B cell (primary cell): ENCODE results near the gene DTX3L. TPM values are rescaled to one million over a fixed set of nuclear protein-coding genes. Genes with fewer than 3 reads are reported as not detected.

Source experiments
- ATAC-seq: fragments of 200-7000 bp; cut with Tn5 transposase; one replicate; pipeline ENCODE4 v1.10.0; 2021; ENCODE audit warnings: low read depth, mild to moderate bottlenecking, moderate number of reproducible peaks, moderate library complexity
- CTCF ChIA-PET: fragments of 350-600 bp; sonication (Branson Sonifier 250); formaldehyde crosslinking; loops from one replicate; lab custom pipeline; 2021; ENCODE audit warnings: antibody characterized with exemption, inconsistent platforms; lab: Charles Lee
- POLR2A ChIA-PET: fragments of 350-600 bp; sonication (Branson Sonifier 250); formaldehyde crosslinking; loops from one replicate; lab custom pipeline; 2021; ENCODE audit warnings: antibody characterized with exemption; lab: Charles Lee
- DNase-seq: peaks from one replicate; pipeline ENCODE4 v3.0.0; 2013
- H2AFZ ChIP-seq: 2 replicates; pipeline ENCODE4 v1.6.1; 2012; ENCODE audit warnings: mild to moderate bottlenecking, low read depth, low read length; ENCODE audit not compliant: insufficient read depth, poor library complexity, severe bottlenecking
- H3K27ac ChIP-seq, 2 donors: 1 replicate in 1 of 2; 2 replicates in 1 of 2; pipeline ENCODE4 v1.5.1; 2012 to 2013; ENCODE audit warnings: low read length in 2 of 2, mild to moderate bottlenecking in 2 of 2, moderate library complexity in 1 of 2
- H3K27me3 ChIP-seq, 4 experiments: fragments of 200-600 bp in 1 of 4; sonication (generic) in 1 of 4; replicated peaks in 1 of 4; 1 replicate in 2 of 4; 2 replicates in 2 of 4; pipeline versions ENCODE4 v1.6.1 to v1.7.0; 2013 to 2016; ENCODE audit warnings: low read length in 3 of 4, mild to moderate bottlenecking in 2 of 4, mixed read lengths in 1 of 4, moderate library complexity in 1 of 4; ENCODE audit not compliant: insufficient read depth in 4 of 4, control insufficient read depth in 3 of 4; ENCODE audit errors: control extremely low read depth in 1 of 4
- H3K36me3 ChIP-seq, 2 experiments: replicated peaks in 1 of 2; 1 replicate in 1 of 2; 2 replicates in 1 of 2; pipeline versions ENCODE4 v1.6.1 to v1.7.1; 2013; ENCODE audit warnings: low read length in 1 of 2; ENCODE audit not compliant: insufficient read depth in 2 of 2, control insufficient read depth in 1 of 2; ENCODE audit errors: control extremely low read depth in 1 of 2, extremely low read depth in 1 of 2
- H3K4me1 ChIP-seq, 2 donors: fragments of 200-600 bp in 1 of 2; sonication (generic) in 1 of 2; 1 replicate in 1 of 2; 2 replicates in 1 of 2; pipeline versions ENCODE4 v1.5.1 to v1.6.1; 2013 to 2017; ENCODE audit warnings: low read length in 2 of 2; ENCODE audit not compliant: control insufficient read depth in 2 of 2, insufficient read depth in 2 of 2
- H3K4me2 ChIP-seq: replicated peaks from 2 replicates; pipeline ENCODE3; 2012; ENCODE audit warnings: mild to moderate bottlenecking, low read depth, low read length; ENCODE audit not compliant: poor library complexity, severe bottlenecking
- H3K4me3 ChIP-seq, 5 experiments: fragments of 200-600 bp in 1 of 5; sonication (generic) in 1 of 5; 1 replicate in 3 of 5; 2 replicates in 2 of 5; pipeline versions ENCODE4 v1.5.1 to v1.7.0; 2011 to 2016; ENCODE audit warnings: low read length in 4 of 5, mild to moderate bottlenecking in 4 of 5, low read depth in 2 of 5, control low read depth in 1 of 5, moderate library complexity in 1 of 5; ENCODE audit not compliant: insufficient read depth in 1 of 5; ENCODE audit errors: control extremely low read depth in 1 of 5, extremely low read depth in 1 of 5
- H3K79me2 ChIP-seq: fragments of 200-600 bp; sonication (generic); one replicate; pipeline ENCODE4 v1.6.0; 2016; ENCODE audit warnings: low read length; ENCODE audit not compliant: control insufficient read depth, insufficient read depth
- H3K9ac ChIP-seq: fragments of 200-600 bp; sonication (generic); 2 replicates; pipeline ENCODE4 v1.6.1; 2017; ENCODE audit warnings: mild to moderate bottlenecking, low read length, moderate library complexity
- H3K9me3 ChIP-seq, 3 donors: one replicate each; pipeline versions ENCODE4 v1.6.1 to v1.7.1; 2013; ENCODE audit warnings: low read length in 2 of 3; ENCODE audit not compliant: control insufficient read depth in 2 of 3, insufficient read depth in 1 of 3; ENCODE audit errors: control extremely low read depth in 1 of 3
- H4K20me1 ChIP-seq: 2 replicates; pipeline ENCODE4 v1.6.0; 2012; ENCODE audit warnings: mild to moderate bottlenecking, low read length; ENCODE audit not compliant: insufficient read depth, control insufficient read depth, poor library complexity, severe bottlenecking
- H3K27ac Mint-ChIP-seq: one replicate; pipeline ENCODE4 v1.8.0; 2021; ENCODE audit warnings: mixed read lengths
- H3K27me3 Mint-ChIP-seq: one replicate; pipeline ENCODE4 v1.8.0; 2021; ENCODE audit warnings: mixed read lengths
- H3K4me1 Mint-ChIP-seq: one replicate; pipeline ENCODE4 v1.8.0; 2021; ENCODE audit warnings: mixed read lengths
- H3K4me3 Mint-ChIP-seq: one replicate; pipeline ENCODE4 v1.8.0; 2021; ENCODE audit warnings: mixed read lengths
- H3K9me3 Mint-ChIP-seq: one replicate; pipeline ENCODE4 v1.8.0; 2022; ENCODE audit warnings: mixed read lengths; ENCODE audit not compliant: insufficient read depth
- CTCF ChIP-seq: fragments of 200-600 bp; IDR thresholded peaks from one replicate; pipeline ENCODE4 v1.8.0; 2022; ENCODE audit warnings: antibody characterized with exemption, mild to moderate bottlenecking
- EZH2 ChIP-seq: IDR thresholded peaks from 2 replicates; pipeline ENCODE4 v1.6.1; 2012; ENCODE audit warnings: borderline replicate concordance, low read depth, mild to moderate bottlenecking, moderate library complexity, low read length; ENCODE audit not compliant: insufficient read depth, poor library complexity, severe bottlenecking
- WGBS: methylation state at CpG from one replicate; pipeline ENCODE4 v1.1.5; 2013; ENCODE audit warnings: missing lambda C conversion rate; ENCODE audit not compliant: insufficient coverage; 5-methylcytosine and 5-hydroxymethylcytosine counted together
- intact Hi-C: fragments of 100-400 bp; cut with micrococcal nuclease; formaldehyde crosslinking; loops from one replicate; pipeline ENCODE4 v1.10.0; 2022
- polyA plus RNA-seq: library from polyadenylated mRNA; depleted of rRNA; stranded (reverse); fragments of >200 nt; gene quantifications from 2 replicates; pipeline ENCODE4 v1.2.3, GENCODE V29; 2012
- total RNA-seq, 2 donors: library from RNA; stranded (reverse); fragments of 120-200 nt in 1 of 2; gene quantifications; 1 replicate in 1 of 2; 2 replicates in 1 of 2; pipeline versions ENCODE4 v1.2.3 to v1.2.4, GENCODE V29; 2013 to 2022

Gene DTX3L
- total and polyA plus RNA-seq, 2 donors (not counting 1 experiment from before 2014, with no cell fraction given) = 8.1 to 41.1 TPM

- POLR2A ChIA-PET = no interaction called here
- 82% methylated on average over 7 of the region's 8 CpGs for WGBS
- Histone ChIP-seq H3K4me1 (peaks cover 28 to 48% of the 10 kb centered on the region in 2 donors), H3K27me3 (no peaks in the 10 kb centered on the region), H3K79me2 (peaks cover 22% of the 10 kb centered on the region), H3K4me3 (no peak overlapping the region), H3K9me3 (no peaks in the 10 kb centered on the region), H3K4me2 (no peak overlapping the region), H2AFZ (no peak overlapping the region), H3K9ac (no peak overlapping the region), H4K20me1 (no peaks in the 10 kb centered on the region), H3K27ac (peak overlapping the region in 1 of 2 donors; percentile 77), H3K36me3 (peaks cover 5 to 72% of the 10 kb centered on the region in 2 experiments)
- ATAC-seq (peak; percentile 29), DNase-seq (peak; percentile 22)
- TF ChIP-seq CTCF (no peak), EZH2 (no peak)
- Mint-ChIP-seq H3K27ac (peak overlapping the region; percentile 92), H3K27me3 (no peaks in the 10 kb centered on the region), H3K4me3 (no peak overlapping the region), H3K4me1 (peaks cover 63% of the 10 kb centered on the region), H3K9me3 (no peaks in the 10 kb centered on the region)
- intact Hi-C loops = no loop called here
- CTCF ChIA-PET = interaction anchor here (1.0 to 1.6 kb wide), 2 partner anchors 29 to 61 kb away, joined by 4 read pairs; no protein-coding TSS in a partner anchor
Observed at GRCh38 chr3:122623031-122623829, 59.1 kb downstream of the DTX3L start.

Other genes with a start within 250 kb of the DTX3L start
- not detected in 2 replicates for gene CSTA, start 239.1 kb upstream of the DTX3L start, total RNA-seq
- gene CSTA, start 239.1 kb upstream of the DTX3L start, polyA plus RNA-seq = 1.0 and 1.3 TPM in 2 replicates
- gene MIX23, start 181.1 kb upstream of the DTX3L start, total RNA-seq = 33.1 and 36.2 TPM in 2 replicates
- 9.2 and 17.4 TPM in 2 replicates for gene MIX23, start 181.1 kb upstream of the DTX3L start, polyA plus RNA-seq
- gene FAM162A, start 180.2 kb upstream of the DTX3L start, total RNA-seq = 13.9 and 17.5 TPM in 2 replicates
- gene FAM162A, start 180.2 kb upstream of the DTX3L start, polyA plus RNA-seq = 10.9 and 12.9 TPM in 2 replicates
- gene WDR5B, start 148.3 kb upstream of the DTX3L start, total RNA-seq = 11.6 and 12.3 TPM in 2 replicates
- 3.5 and 4.6 TPM in 2 replicates for gene WDR5B, start 148.3 kb upstream of the DTX3L start, polyA plus RNA-seq
- 79.4 and 85.9 TPM in 2 replicates for gene KPNA1, start 49.4 kb upstream of the DTX3L start, total RNA-seq
- gene KPNA1, start 49.4 kb upstream of the DTX3L start, polyA plus RNA-seq = 14.9 and 15.2 TPM in 2 replicates
- 29.8 and 31.2 TPM in 2 replicates for gene PARP9, start within 50 bp of the DTX3L start, total RNA-seq
- 19.6 and 19.7 TPM in 2 replicates for gene PARP9, start within 50 bp of the DTX3L start, polyA plus RNA-seq
- gene PARP15, start 13.3 kb downstream of the DTX3L start, total RNA-seq = 172 and 182 TPM in 2 replicates
- gene PARP15, start 13.3 kb downstream of the DTX3L start, polyA plus RNA-seq = 307 and 489 TPM in 2 replicates
- 188 and 195 TPM in 2 replicates for gene PARP14, start 116.5 kb downstream of the DTX3L start, total RNA-seq
- 113 and 125 TPM in 2 replicates for gene PARP14, start 116.5 kb downstream of the DTX3L start, polyA plus RNA-seq
- 49.2 and 49.6 TPM in 2 replicates for gene HSPBAP1, start 229.5 kb downstream of the DTX3L start, total RNA-seq
- 23.0 and 35.9 TPM in 2 replicates for gene HSPBAP1, start 229.5 kb downstream of the DTX3L start, polyA plus RNA-seq
- gene SLC49A4, start 230.7 kb downstream of the DTX3L start, total RNA-seq = 20.0 and 23.0 TPM in 2 replicates
- gene SLC49A4, start 230.7 kb downstream of the DTX3L start, polyA plus RNA-seq = 2.5 and 3.0 TPM in 2 replicates